NCI-H82 treated with DMSO at 0.1 percent for 48 hours (cell line): ENCODE results near the gene CPA4.

Experiments
- DNase-seq: peaks from one replicate; lab custom pipeline; 2025; ENCODE audit not compliant: unreplicated experiment; lab: John Stamatoyannopoulos, UW

CPA4 gene

GRCh38 chr7:130274983-130275591 lies 17.9 kb upstream of the CPA4 start:
- DNase-seq = no peak

GRCh38 chr7:130275826-130276297 lies 17.1 kb upstream of the CPA4 start:
- DNase-seq = no peak

GRCh38 chr7:130276796-130277762 lies 15.9 kb upstream of the CPA4 start:
- DNase-seq = no peak

DNA sequence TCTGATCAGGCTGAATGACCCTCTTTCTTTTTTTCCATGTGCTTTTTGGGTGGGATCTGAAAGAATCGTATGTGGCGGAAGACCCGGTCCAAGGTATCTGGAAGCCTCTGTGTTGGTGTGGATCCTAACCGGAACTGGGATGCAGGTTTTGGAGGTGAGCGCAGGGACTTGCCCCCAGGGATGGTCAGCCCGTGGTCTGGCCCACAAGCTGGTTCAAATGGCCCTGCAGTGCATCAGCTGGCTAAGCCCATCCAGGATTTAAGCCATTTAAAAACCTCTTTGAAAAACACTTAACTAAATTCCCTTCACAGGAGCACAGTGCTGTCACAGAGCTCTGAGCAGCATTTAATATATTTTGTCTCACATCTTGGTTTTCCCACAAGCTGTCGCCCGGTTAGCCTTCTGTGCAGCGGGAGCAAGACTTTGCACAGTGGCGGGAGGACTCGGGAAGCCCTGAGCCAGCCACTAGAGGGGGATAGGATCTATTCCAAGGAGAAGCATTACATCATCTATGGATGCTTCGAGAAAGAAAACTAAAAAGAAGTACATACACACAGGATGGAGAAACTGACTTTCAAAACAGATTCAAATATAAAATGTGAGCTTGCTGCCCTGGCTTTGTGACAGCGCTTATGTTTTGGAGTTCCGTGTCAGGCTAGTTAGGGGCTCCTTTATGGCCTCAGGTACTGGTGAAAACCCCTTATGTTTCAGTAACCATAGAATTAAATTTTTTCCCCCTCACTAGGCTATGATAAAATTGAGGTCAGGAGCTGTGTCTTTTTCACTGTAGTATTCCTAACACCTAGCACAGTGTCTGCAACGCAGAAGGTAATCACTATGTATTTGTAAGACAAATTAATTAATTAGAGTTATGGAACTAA lies 15.0 kb upstream of the CPA4 start:
- DNase-seq = peak; percentile 74

- no peak for DNase-seq
These were observed 14.1 kb upstream of the CPA4 start for GRCh38 chr7:130278860-130279259.

GRCh38 chr7:130279286-130279685 lies 13.7 kb upstream of the CPA4 start:
- no peak for DNase-seq

DNA sequence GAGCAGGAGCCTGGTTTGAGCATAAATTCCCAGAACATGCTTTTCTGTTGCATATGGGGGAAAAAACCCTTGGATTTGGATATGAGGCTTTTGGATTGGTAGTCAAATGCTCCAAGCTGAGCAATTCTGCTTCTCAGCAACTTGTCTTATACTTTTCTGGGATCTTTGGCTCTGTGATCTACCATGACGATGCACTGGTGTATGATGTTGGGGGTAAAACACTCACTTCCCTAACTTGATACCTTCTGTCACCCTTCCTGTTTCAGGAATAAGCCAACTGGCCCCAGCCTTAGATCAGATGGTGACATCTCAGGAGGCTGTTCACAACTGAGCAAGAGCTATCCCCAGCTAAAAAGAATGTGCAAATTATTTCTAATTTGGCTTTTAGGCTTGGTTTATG lies 13.1 kb upstream of the CPA4 start:
- no peak for DNase-seq

GRCh38 chr7:130281260-130281659 lies 11.7 kb upstream of the CPA4 start:
- DNase-seq = no peak

- no peak for DNase-seq
These were observed 6.1 kb upstream of the CPA4 start for GRCh38 chr7:130286881-130287280.

- no peak for DNase-seq
These were observed 4.8 kb upstream of the CPA4 start for GRCh38 chr7:130288168-130288567.

DNA sequence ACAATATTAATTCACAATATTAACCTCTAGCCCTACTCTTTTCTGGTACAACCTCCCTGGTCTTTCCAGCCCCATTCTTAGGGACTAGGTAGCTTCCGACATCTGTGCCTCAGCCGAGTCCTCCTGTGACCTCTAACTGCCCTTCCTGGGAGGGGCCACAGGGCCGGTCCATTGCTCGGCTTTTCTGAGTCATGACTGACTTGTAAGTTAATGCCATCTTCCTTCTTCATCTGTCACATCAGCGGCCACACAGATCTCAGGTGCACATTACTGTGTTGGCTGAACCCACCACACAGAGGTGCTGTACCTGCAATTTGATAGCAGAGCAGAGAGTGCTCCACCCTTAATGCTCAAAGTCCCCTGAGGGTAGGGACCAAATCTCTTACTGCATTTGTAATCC lies 4.1 kb upstream of the CPA4 start:
- no peak for DNase-seq

GRCh38 chr7:130289478-130289877 lies 3.5 kb upstream of the CPA4 start:
- DNase-seq = no peak

DNA sequence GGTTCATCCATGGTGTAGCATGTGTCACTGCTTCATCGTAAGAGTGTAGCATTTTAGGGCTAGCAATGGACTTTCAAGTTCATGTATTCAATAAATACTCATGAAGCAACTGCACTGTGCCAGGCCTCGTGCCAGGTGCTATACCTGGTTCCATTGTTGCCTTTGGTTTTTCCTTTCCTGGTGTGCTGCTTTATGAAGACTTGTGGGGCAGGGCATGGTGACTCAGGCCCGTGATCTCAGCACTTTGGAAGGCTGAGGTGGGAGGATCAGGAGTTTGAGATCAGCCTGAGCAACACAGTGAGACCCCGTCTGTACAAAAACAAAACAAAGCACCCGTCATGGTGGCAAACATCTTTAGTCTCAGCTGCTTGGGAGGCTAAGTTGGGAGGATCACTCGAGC lies 2.2 kb upstream of the CPA4 start:
- no peak for DNase-seq

DNA sequence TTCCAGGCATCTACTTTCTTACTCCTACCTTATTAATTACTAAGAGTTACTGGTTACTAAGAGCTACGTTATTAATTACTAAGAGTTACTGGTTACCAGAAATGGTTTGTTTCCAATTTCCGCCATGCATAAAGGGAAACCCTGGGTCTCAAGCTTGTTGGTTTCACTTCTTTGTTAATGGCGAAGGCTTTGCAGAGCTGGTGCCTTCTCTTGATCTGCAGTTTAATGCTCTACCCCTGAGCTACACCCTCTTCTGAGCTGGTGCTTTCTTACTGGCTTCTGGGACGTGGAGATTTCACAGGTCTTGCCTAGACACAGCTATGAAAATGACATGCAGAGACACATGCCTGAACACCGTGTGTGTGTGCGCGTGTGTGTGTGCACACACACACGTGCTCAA lies 560 bp downstream of the CPA4 start:
- no peak for DNase-seq

DNA sequence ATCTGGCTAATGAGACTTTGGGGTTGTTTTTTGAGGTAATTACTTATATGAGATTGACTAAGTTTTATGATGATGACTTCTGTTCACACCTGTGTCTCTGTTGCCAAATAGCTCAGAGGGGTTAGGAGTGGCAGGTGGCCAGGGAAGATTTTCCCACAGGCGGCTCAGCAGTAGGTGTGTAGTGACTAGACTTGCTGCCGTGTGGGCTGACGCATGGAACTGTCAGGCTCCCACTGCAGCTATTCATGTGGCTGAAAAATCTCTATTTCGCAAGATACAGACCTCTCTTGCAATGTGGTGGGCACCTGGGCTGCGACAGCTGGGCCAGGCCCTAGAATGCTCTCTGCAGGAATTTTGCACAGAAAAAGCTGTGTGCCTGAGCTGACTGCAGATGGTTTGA lies 1.4 kb downstream of the CPA4 start:
- no peak for DNase-seq

- DNase-seq = no peak
These were observed 3.4 kb downstream of the CPA4 start for GRCh38 chr7:130296221-130296951.

DNA sequence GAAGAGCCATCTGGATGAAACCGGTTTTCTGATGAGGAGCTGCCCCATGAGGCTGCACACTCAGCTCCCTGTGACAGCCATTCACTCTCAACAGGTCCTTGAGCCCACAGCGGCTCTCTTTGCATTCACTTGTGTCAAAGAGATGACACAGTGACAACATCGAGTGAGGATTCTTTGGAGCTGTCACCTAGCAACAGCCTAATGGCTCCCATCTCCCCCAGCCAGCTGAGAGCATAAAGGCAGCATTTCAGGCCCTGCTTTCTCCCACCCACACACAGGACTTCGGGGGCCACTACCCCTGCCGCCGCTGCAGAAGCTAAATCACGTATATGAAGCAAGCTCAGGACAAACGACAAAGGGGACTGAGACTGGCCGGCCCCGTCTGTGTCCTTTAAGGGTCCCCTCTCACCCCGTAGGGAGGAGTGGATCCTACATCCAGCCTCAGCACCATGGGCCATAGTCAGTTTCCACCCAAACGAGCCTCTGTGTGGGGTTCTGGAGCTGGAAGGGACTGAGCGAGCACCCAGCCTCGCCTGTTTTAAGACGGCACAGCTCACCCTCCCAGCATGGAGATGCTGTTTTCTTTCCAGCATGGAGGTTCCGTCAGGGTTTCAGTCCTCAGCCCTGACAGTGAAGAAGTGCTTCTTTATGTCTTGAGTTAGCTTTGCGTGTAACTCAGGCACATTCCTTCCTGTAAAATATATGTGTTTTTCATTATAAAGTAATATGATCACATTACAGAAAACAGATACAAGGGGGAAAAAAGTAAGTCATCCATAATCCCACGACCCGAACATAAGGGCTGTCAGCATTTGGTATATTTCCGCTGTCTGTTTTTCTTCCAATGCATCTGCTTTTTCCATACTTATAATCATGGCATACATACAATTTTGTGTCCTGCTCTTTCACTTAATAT lies 4.9 kb downstream of the CPA4 start:
- DNase-seq = no peak

- no peak for DNase-seq
These were observed 5.8 kb downstream of the CPA4 start for GRCh38 chr7:130298544-130299326.

DNA sequence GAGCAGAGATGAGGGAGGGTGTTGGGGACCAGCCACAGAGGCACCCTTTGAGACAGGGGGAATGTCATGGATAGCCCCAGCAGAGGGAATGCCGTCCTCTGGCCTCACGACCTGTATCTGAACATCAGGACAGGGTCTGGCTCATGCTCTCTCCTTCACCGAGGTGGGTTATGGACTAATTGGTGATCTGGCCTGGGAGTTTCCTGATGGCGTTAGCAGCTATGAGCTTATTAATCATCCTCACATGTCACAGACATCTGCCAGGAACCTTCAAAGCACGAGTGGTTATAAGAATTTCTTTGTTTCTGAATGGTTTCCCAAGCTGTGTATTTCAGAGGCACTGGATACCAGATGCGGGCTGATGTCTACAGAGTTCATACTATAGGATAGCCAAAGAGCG lies 6.9 kb downstream of the CPA4 start:
- DNase-seq = no peak
